Measurements from ENCODE around the gene ABLIM3.

DNA sequence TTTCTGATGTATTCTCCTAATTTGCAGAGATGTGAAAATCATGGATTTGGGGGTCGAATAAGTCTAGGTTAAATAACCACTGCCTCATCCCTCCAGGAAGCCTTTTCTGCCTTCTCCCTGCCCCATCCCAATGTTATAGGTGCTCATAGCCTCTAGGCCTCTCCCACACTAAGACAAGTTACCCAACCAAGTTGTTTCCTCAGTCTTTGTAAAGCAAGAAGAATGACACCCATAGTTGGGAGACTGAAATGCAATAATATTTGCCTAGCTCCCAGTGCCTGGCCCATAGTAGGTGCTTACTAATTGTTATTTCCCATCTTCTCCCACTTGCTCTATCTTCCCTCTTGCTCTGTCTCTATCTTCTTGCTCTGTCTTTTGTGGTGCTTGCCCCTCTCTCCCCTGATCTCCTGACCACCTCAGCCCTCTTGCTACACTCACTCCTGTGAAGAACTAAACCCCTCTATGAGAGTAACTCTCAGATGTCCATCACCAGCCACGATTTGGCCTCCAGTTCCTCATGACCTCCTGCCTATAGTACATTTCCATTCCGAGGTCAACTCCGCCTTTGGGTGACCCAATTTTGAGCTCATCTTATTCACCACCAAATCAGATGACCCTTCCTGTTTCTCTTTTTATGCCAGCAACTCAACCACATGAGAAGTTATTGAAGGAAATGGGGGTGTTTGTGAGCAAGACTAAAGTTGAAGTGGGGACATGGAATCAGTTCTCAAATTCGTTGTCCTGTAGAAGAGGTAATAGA, 137.3 kb downstream of the ABLIM3 start:
- TF ChIP-seq CTCF (IDR thresholded peaks at IDR 0.05) (no peak), POLR2A (IDR thresholded peaks at IDR 0.05) (no peak)
